ENCODE data around the gene ANHX. TPM values are rescaled to one million over a fixed set of nuclear protein-coding genes. Genes with fewer than 3 reads are reported as not detected.

ANHX gene
- total RNA-seq, 1 experiment from 2014 or later, result not detected

DNA sequence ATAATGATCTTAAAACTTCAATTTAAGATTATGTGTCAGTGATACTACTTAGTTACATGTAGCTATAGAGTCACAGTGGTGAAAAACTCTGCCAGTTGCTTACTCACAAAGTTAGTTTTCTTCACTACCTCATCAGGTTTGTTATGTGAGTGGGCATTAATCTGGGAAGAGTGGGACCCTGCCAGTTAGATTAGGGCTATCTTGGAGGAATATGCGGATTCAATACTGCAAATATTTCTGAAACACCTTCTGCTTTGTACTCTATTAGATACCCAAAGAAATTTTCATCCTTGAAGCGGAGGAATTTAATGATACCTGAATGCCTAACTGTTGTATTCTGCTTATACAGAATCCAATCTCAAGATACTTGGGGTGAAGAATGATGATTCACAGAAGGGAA is 29.3 kb downstream of the ANHX start:
- no peaks in the 10 kb centered on the region for H3K79me2 ChIP-seq (ENCODE audit: low read depth)
- H3K4me1 ChIP-seq (replicated peaks; ENCODE audit: insufficient read depth), result no peaks in the 10 kb centered on the region
- no peak for TF ChIP-seq EZH2 (IDR thresholded peaks at IDR 0.05; ENCODE audit: low read depth)
- TF ChIP-seq, protein P1, sequence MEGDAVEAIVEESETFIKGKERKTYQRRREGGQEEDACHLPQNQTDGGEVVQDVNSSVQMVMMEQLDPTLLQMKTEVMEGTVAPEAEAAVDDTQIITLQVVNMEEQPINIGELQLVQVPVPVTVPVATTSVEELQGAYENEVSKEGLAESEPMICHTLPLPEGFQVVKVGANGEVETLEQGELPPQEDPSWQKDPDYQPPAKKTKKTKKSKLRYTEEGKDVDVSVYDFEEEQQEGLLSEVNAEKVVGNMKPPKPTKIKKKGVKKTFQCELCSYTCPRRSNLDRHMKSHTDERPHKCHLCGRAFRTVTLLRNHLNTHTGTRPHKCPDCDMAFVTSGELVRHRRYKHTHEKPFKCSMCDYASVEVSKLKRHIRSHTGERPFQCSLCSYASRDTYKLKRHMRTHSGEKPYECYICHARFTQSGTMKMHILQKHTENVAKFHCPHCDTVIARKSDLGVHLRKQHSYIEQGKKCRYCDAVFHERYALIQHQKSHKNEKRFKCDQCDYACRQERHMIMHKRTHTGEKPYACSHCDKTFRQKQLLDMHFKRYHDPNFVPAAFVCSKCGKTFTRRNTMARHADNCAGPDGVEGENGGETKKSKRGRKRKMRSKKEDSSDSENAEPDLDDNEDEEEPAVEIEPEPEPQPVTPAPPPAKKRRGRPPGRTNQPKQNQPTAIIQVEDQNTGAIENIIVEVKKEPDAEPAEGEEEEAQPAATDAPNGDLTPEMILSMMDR (conservative IDR thresholded peaks at IDR 0.05), result no peak
- no peak overlapping the region for H3K4me2 ChIP-seq
- H3K27ac ChIP-seq, result no peak overlapping the region
- intact Hi-C loops (cut with micrococcal nuclease; ENCODE audit: unreplicated experiment), result no loop called here
- no TSS peak for BruUV-seq (replicated peaks)
- H3K27me3 ChIP-seq (ENCODE audit: insufficient read depth, low read depth), result no peaks in the 10 kb centered on the region
- peaks cover 33% of the 10 kb centered on the region for H3K36me3 ChIP-seq (ENCODE audit: low read depth)
- H4K20me1 ChIP-seq (ENCODE audit: insufficient read depth), result no peaks in the 10 kb centered on the region
- POLR2A ChIA-PET (ENCODE audit: unreplicated experiment), result no interaction called here
- CTCF ChIA-PET, result no interaction called here
- H3K4me3 ChIP-seq, result no peak overlapping the region
- no peak overlapping the region for H2AFZ ChIP-seq
- DNase-seq, result no peak
- peaks cover 86% of the 10 kb centered on the region for H3K9me3 ChIP-seq (ENCODE audit: insufficient read depth, low read depth)
- no peaks in the 10 kb centered on the region for H3K9me2 ChIP-seq (ENCODE audit: insufficient read depth)
- peaks cover 34% of the 10 kb centered on the region for H3F3A ChIP-seq (ENCODE audit: insufficient read depth, low read depth)

GRCh38 chr12:133204264-133204603 is 31.4 kb downstream of the ANHX start:
- no TSS peak for BruUV-seq (replicated peaks)
- no peak for DNase-seq
- Histone ChIP-seq H3K79me2 (ENCODE audit: low read depth) (no peaks in the 10 kb centered on the region), H3K4me1 (replicated peaks; ENCODE audit: insufficient read depth) (no peaks in the 10 kb centered on the region), H3K9me2 (ENCODE audit: insufficient read depth) (no peaks in the 10 kb centered on the region), H3K27ac (no peak overlapping the region), H3K27me3 (ENCODE audit: insufficient read depth, low read depth) (no peaks in the 10 kb centered on the region), H3K9me3 (ENCODE audit: insufficient read depth, low read depth) (peaks cover 93% of the 10 kb centered on the region), H3K4me2 (no peak overlapping the region), H3F3A (ENCODE audit: insufficient read depth, low read depth) (peaks cover 34% of the 10 kb centered on the region), H4K20me1 (ENCODE audit: insufficient read depth) (no peaks in the 10 kb centered on the region), H3K4me3 (peak overlapping the region; percentile 29), H2AFZ (no peak overlapping the region), H3K36me3 (ENCODE audit: low read depth) (peaks cover 42% of the 10 kb centered on the region)
- CTCF ChIA-PET, result no interaction called here
- TF ChIP-seq, protein P1 (conservative IDR thresholded peaks at IDR 0.05), result no peak
- TF ChIP-seq EZH2 (IDR thresholded peaks at IDR 0.05; ENCODE audit: low read depth), result no peak
- intact Hi-C loops (cut with micrococcal nuclease; ENCODE audit: unreplicated experiment), result no loop called here
- POLR2A ChIA-PET (ENCODE audit: unreplicated experiment), result no interaction called here

DNA sequence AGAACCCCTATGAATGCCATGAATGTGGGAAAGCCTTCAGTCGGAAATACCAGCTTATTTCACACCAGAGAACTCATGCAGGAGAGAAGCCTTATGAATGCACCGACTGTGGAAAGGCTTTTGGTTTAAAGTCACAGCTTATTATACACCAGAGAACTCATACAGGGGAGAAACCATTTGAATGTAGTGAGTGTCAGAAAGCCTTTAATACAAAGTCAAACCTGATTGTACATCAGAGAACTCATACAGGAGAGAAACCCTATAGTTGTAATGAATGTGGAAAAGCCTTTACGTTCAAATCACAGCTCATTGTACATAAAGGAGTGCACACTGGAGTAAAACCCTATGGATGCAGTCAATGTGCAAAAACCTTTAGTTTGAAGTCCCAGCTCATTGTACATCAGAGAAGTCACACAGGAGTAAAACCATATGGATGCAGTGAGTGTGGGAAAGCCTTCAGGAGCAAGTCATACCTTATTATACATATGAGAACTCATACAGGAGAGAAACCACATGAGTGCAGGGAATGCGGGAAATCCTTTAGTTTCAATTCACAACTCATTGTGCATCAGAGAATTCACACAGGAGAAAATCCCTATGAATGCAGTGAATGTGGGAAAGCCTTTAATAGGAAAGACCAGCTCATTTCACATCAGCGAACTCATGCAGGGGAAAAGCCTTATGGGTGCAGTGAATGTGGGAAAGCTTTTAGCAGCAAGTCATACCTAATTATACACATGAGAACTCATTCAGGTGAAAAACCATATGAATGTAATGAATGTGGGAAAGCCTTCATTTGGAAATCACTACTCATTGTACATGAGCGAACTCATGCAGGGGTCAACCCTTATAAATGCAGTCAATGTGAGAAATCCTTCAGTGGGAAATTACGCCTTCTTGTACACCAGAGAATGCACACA is 32.1 kb downstream of the ANHX start:
- no peaks in the 10 kb centered on the region for H3K4me1 ChIP-seq (replicated peaks; ENCODE audit: insufficient read depth)
- no peak for DNase-seq
- H3K9me2 ChIP-seq (ENCODE audit: insufficient read depth), result no peaks in the 10 kb centered on the region
- ChIA-PET CTCF (no interaction called here), POLR2A (ENCODE audit: unreplicated experiment) (no interaction called here)
- peaks cover 34% of the 10 kb centered on the region for H3F3A ChIP-seq (ENCODE audit: insufficient read depth, low read depth)
- peak overlapping the region; percentile 29 for H3K4me3 ChIP-seq
- intact Hi-C loops (cut with micrococcal nuclease; ENCODE audit: unreplicated experiment), result no loop called here
- no peak overlapping the region for H2AFZ ChIP-seq
- no peak overlapping the region for H3K27ac ChIP-seq
- H3K79me2 ChIP-seq (ENCODE audit: low read depth), result no peaks in the 10 kb centered on the region
- no peaks in the 10 kb centered on the region for H4K20me1 ChIP-seq (ENCODE audit: insufficient read depth)
- H3K9me3 ChIP-seq (ENCODE audit: insufficient read depth, low read depth), result peaks cover 87% of the 10 kb centered on the region
- TF ChIP-seq EZH2 (IDR thresholded peaks at IDR 0.05; ENCODE audit: low read depth), result no peak
- TF ChIP-seq, protein P1 (conservative IDR thresholded peaks at IDR 0.05), result no peak
- H3K27me3 ChIP-seq (ENCODE audit: insufficient read depth, low read depth), result no peaks in the 10 kb centered on the region
- peaks cover 42% of the 10 kb centered on the region for H3K36me3 ChIP-seq (ENCODE audit: low read depth)
- BruUV-seq (replicated peaks), result no TSS peak
- H3K4me2 ChIP-seq, result no peak overlapping the region

Data from PC-9 (cell line).